ENCODE data around the gene POLR1A. TPM values are rescaled to one million over a fixed set of nuclear protein-coding genes. Genes with fewer than 3 reads are reported as not detected.

Gene POLR1A
- polyA plus RNA-seq, 3 donors: 20.1 to 21.6 (median 21.0) TPM

GRCh38 chr2:86031606-86032005 lies 74.1 kb downstream of the POLR1A start:
- no peak for DNase-seq (ENCODE audit: extremely low read depth in 1 of 11, low read depth in 9 of 11, low spot score in 4 of 11)

GRCh38 chr2:86031151-86031550 lies 74.5 kb downstream of the POLR1A start:
- no peak for DNase-seq (ENCODE audit: extremely low read depth in 1 of 11, low read depth in 9 of 11, low spot score in 4 of 11)

GRCh38 chr2:86029873-86030272 lies 75.8 kb downstream of the POLR1A start:
- DNase-seq (ENCODE audit: extremely low read depth in 1 of 11, low read depth in 9 of 11, low spot score in 4 of 11): no peak

GRCh38 chr2:86028766-86029381 lies 76.8 kb downstream of the POLR1A start:
- no peak for DNase-seq (ENCODE audit: extremely low read depth in 1 of 11, low read depth in 9 of 11, low spot score in 4 of 11)

GRCh38 chr2:86027922-86028765 lies 77.5 kb downstream of the POLR1A start:
- DNase-seq (ENCODE audit: extremely low read depth in 1 of 11, low read depth in 9 of 11, low spot score in 4 of 11): no peak

- DNase-seq (ENCODE audit: extremely low read depth in 1 of 11, low read depth in 9 of 11, low spot score in 4 of 11): no peak
These were observed 78.3 kb downstream of the POLR1A start for GRCh38 chr2:86027196-86027921.

GRCh38 chr2:86026744-86027065 lies 79.0 kb downstream of the POLR1A start:
- DNase-seq (ENCODE audit: extremely low read depth in 1 of 11, low read depth in 9 of 11, low spot score in 4 of 11): no peak

- no peak for DNase-seq (ENCODE audit: extremely low read depth in 1 of 11, low read depth in 9 of 11, low spot score in 4 of 11)
These were observed 79.5 kb downstream of the POLR1A start for GRCh38 chr2:86025976-86026743.

GRCh38 chr2:86025229-86025820 lies 80.4 kb downstream of the POLR1A start:
- no peak for DNase-seq (ENCODE audit: extremely low read depth in 1 of 11, low read depth in 9 of 11, low spot score in 4 of 11)

- no peak for DNase-seq (ENCODE audit: extremely low read depth in 1 of 11, low read depth in 9 of 11, low spot score in 4 of 11)
These were observed 82.3 kb downstream of the POLR1A start for GRCh38 chr2:86023366-86023712.

- DNase-seq (ENCODE audit: extremely low read depth in 1 of 11, low read depth in 9 of 11, low spot score in 4 of 11): no peak
These were observed 82.9 kb downstream of the POLR1A start for GRCh38 chr2:86022661-86023365.

GRCh38 chr2:86021396-86022378 lies 84.0 kb downstream of the POLR1A start:
- no peak for DNase-seq (ENCODE audit: extremely low read depth in 1 of 11, low read depth in 9 of 11, low spot score in 4 of 11)

- no peak for DNase-seq (ENCODE audit: extremely low read depth in 1 of 11, low read depth in 9 of 11, low spot score in 4 of 11)
These were observed 84.7 kb downstream of the POLR1A start for GRCh38 chr2:86020984-86021383.

GRCh38 chr2:86019121-86019520 lies 86.6 kb downstream of the POLR1A start:
- DNase-seq (ENCODE audit: extremely low read depth in 1 of 11, low read depth in 9 of 11, low spot score in 4 of 11): no peak

- no peak for DNase-seq (ENCODE audit: extremely low read depth in 1 of 11, low read depth in 9 of 11, low spot score in 4 of 11)
These were observed 87.5 kb downstream of the POLR1A start for GRCh38 chr2:86017901-86018896.

GRCh38 chr2:86016581-86016980 lies 89.1 kb downstream of the POLR1A start:
- no peak for DNase-seq (ENCODE audit: extremely low read depth in 1 of 11, low read depth in 9 of 11, low spot score in 4 of 11)

Measured in renal cortex interstitium (tissue), 11 donors.